HG03045 (cell line): ENCODE data around the gene SOX6.

ENCODE experiments used
- ATAC-seq: cut with Tn5 transposase; IDR thresholded peaks from one replicate; pipeline ENCODE4 v1.9.1; 2021; ENCODE audit warnings: mild to moderate bottlenecking, moderate library complexity; ENCODE audit not compliant: unreplicated experiment

Gene SOX6

DNA sequence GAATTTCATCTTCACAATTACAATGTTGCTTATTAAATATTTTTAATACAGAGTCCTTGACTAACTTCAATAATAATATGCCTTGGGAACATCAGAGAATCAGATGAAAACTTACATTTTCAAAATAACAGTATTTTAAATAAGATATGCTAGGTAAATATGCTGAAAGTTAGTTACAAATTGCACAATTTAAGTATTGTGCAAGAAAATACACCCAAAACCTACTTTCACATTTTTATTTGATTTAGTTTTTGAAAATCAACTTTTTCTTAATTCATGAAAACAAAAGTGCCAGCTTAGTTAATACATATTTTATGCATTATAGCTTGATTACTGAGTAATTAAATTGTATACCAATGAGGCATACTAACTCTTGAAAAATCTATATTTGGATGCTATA is 76.8 kb downstream of the SOX6 start:
- ATAC-seq: no peak

DNA sequence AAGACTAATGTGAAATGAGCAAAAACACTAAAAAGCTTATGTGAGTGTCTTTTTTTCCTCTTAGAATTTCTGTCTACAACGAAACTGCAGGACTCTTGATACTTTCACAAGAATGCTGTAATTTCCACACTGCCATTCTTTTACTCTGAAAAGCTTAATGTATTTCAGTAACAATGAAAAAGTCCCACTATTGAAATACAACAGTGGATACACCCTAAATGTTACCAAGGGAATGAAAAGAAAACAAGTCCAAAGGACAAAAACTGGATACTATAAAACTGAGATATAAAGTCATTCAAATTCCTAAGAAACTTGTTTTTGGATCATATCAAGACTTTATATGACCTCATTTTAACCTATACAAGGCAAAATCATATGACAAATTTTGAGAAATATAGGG is 77.4 kb downstream of the SOX6 start:
- ATAC-seq: no peak

DNA sequence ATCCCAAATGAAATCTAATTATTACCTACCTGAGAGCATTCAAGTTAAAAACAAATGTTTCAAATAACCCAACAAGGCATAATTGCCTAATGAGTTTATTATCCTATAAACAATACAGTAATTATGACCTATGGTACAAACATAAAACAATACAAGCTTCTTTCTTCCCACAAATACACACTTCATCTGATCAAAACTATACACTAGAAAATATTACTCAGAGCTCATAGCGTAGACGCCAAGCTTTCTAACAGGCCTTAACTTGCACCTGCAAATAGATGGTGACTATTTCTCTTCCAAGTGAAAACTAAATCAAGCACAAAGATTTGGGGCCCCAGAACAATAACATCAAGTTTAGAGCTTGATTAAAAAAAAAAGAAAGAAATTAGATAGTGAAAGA is 78.1 kb downstream of the SOX6 start:
- no peak for ATAC-seq

DNA sequence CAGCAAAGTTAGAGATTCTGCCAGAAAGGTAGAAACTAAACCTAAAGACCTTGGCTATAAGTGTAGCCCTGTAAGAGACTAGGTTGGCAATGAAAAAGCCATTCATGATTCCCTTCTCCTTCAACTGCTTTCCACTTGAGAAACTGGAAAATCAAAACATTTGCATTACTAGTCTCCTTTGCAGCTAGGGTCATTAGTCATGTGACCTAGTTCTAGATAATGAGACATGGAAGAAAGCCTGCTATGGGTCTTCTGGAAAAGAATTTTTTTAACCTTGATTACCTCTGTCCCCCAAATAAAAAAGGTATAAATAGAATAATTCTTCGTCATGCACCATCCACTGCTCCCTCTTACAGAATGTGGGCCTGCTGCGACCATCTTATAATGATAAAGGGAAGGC is 80.1 kb downstream of the SOX6 start:
- no peak for ATAC-seq

DNA sequence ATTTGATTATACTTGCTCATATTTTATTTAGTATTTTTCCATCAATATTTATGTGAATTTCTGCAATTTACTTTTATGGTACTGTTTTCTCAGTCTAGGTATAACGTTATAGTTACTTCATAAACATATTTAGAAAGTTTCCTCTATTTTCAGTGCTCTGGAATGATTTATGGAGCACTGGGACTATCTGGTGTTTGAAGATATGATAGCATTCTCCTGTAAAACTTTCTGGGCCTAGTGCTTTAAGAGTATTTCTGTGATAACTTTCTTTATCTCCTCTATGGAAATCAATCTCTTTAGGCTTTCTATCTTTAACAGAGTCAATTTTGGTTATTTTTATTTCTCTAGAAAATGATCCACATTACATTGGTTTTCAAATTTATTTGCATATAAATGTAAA is 85.1 kb downstream of the SOX6 start:
- ATAC-seq: no peak

DNA sequence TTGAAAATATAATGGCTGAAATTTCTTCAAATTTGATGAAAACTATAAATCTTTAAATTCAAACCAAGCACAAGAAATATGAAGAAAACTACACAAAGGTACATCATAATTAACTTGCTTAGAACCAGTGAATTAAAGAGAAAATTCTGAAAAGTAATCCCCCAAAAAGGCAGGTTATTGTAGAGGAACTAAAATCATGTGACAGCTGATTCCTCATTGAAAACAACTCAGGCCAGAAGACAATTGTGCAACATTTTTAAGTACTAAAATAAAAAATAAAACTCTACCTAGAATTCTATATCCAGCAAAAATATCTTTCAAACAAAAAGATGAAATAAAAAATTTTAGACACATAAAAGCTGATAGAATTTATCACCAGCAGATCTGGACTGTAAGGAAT is 90.3 kb downstream of the SOX6 start:
- ATAC-seq: no peak

DNA sequence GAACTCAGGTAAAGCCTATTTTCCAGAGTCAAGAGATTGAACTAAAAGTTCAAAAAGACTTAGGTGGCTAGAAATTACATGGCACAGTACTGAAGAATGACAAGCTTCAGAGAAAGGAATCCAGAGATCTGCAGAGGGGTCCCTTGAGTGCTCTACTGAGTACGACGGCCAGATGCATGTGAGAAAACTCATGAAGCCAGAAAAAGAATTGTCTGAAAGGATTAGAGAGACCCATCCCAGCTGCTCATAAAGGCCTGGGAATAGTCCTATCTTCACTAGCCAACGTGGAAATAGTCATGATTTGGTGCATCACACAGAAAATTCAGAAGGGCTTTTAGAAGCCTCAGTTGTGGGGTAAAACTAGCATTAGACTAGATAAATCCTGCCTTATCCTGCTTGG is 91.3 kb downstream of the SOX6 start:
- ATAC-seq: no peak

DNA sequence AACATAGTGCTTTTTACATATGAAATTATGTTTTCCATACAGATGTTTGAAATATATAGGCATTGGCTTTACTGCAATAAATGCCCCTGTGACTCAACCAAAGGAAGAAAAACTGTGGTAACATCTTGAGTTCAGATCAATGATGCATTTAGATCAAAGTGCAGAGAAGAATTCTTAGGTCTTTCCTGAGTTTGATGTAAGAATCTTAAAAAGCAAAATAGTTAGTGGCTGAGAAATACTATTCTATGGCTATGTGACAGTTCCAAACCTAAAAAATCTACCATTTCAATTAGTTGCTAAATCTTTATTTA is 93.7 kb downstream of the SOX6 start:
- no peak for ATAC-seq

DNA sequence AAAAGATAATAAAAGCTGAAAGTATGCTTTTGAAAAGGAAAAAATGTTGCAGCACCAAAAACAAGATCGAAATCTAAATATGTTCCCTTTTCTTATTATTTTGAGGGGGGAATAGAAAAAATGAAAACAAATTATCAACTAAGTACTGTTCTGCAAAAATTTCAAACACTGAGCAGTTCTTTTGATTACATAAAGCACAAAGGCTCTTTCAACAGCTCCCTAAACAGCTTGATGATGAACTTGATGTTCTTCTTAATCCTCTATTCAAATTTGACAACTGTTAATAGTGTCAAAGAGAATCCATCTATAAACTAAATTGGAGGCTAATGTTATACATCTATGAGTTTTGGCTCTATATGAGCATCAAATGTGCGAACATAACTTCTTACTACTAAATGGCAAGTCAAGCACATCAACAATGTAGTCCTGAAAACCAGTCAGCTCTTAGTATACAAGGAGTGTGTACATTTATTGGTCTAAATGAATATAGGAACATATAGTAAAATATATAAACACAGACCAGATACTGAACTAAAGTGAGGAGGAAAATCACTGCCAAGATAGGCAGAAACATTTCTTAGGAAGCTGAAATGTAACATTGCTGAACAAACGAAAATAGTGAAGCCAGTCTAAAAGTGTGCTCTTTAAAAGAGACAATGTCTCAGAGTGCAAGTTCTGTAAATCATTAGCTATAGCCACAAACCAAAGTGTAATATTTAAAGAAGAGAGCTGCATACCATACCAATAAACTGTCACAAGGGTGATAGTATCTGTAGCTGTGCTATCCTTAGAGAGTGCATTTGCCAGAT is 94.3 kb downstream of the SOX6 start:
- no peak for ATAC-seq

DNA sequence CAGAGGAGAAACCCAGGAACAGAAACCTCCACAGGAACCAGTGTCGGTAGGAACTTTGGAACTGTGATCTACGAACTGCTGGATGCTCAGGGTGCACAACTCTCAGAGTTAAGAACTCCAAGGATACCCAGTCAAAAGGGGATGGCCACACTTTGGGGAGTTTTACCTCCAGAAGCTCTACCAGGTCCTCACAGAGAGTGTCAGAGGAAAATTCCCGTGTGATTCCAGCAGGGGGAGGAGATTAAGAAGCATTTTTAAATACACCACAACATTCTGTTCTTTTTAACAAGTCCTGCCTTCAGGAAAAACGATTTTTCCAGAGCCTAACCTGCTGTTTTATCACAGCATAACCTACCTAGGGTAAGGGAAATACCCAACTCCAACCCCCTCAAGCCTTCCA is 104.0 kb downstream of the SOX6 start:
- no peak for ATAC-seq

DNA sequence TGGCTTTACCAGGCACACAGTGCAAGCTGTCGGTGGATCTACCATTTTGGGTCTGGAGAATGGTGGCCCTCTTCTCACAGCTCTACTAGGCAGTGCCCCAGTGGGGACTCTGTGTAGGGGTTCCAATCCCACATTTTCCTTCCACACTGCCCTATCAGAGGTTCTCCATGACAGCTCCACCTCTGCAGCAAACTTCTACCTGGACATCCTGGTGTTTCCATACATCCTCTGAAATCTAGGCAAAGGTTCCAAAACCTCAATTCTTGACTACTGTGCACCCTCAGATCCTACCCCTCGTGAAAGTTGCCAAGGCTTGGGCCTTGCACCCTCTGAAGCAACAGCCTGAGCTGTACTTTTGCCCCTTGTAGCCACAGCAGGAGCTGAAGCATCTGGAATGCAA is 108.1 kb downstream of the SOX6 start:
- ATAC-seq: no peak

DNA sequence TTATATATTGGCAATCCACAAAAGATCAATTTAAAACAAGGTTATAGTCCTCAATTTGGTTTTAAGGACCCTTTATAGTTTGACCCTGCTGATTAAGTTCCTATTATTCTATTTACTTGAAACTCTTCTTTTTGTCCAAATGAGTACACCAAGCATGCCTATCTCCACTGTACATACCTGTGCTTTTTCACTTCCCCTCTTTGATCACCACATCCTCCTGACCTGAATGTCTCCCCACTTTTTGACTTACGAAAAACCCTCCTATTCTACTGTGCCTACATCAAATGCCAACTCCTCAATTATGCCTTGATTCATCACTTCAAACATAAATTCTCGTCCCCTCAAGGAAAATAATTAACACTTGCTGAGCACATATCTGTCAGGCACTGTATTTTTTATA is 113.5 kb downstream of the SOX6 start:
- ATAC-seq: no peak

- no peak for ATAC-seq
Measured at GRCh38 chr11:16240687-16241086, 115.7 kb downstream of the SOX6 start.

DNA sequence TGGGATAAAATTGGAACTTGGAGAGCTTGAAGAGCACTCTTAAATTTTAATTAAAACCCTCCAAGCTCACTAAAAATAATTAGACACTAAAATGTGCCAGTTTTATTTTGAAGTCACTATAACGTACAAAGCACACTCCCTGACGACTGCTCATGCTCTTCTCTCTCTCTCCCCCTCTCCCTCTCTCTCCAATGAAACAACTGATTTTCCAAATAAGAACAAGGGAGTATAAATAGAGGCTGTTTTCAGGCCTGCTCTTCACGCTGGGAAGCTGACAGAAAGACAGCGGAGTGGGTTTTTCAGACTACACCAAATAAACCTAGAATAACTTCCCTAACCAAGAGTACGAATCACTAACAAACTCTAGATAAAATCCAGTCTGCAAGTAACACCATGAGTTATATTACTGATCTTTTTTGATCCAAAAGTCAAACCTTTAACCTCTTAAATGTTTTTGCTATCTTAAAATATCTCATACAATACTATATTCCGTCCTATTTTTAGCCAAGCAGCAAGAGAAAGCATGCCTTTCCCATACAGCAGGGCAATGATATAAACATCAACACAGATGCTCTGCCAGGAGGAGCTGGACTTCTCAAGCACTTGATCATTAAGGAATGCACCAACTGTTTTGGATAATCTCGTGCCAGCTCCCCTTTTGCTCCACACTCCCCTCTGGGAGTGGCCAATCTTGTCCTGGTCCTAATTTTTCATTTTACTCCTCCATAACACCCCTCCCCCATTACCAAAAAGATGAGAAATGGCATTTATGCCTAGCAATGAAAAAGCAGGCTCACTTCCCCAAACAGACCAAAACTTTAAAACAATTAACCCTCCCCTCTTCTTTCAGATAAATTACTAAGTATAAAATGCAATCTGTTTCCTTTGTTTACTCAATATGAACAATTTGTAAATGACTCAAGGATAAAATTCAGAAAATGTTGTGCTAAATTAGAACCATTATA is 116.9 kb downstream of the SOX6 start:
- ATAC-seq: no peak

DNA sequence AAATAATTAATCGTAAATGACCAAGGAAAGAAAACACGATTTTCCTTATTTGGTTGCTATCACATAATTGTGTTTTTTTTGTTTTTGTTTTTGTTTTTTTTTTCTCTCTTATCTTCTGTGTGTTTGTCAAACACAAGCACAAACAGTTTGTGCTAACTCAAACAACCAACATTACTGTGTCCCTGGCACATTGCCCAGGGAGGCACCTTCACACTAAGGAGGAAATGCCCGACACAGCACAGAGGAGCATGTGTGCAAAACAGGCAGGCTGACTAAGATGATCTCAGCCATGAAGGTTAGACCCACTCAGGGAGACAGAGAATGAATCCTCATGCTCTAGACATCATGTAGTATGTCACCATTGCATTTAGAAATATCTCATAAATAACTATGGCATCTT is 130.1 kb downstream of the SOX6 start:
- ATAC-seq: no peak

DNA sequence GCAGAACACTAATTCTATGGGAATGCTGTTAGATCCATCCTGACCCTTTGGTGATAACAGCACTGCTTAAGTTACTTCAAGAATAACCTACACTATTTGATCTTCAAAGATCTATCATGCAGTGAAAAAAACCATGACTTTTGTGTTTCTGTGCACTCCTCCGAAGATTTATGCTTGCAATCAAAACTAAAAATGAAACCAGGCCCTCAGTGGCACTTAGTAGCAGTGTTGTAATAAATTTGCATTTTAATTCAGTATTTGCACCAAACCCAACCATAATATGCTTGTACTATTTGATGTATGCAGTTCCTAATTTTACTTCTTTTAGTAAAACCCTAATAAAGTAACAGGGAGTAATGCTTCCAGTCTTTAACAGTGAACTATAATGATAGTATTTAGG is 130.7 kb downstream of the SOX6 start:
- ATAC-seq: no peak

GRCh38 chr11:16223558-16223957 is 132.8 kb downstream of the SOX6 start:
- no peak for ATAC-seq

GRCh38 chr11:16217631-16218030 is 138.7 kb downstream of the SOX6 start:
- ATAC-seq: no peak

DNA sequence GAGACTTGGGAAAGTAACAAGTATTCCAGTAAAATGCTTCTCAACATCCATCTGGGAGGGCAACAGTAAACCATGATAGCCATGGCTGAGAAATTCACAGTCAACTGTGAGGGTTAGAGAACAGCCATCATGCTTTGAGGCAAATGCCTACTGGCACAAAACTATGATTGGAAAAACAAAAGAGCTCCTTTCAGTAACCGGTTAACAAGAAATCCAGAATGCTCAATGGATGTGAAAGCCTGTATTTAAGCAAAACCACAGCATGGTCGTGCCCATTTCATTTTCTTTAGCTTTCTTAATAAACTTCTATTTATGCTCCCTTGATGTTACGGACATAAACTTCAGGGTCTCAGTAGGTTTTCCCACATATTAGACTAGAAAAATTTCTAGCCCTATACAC is 139.5 kb downstream of the SOX6 start:
- no peak for ATAC-seq

DNA sequence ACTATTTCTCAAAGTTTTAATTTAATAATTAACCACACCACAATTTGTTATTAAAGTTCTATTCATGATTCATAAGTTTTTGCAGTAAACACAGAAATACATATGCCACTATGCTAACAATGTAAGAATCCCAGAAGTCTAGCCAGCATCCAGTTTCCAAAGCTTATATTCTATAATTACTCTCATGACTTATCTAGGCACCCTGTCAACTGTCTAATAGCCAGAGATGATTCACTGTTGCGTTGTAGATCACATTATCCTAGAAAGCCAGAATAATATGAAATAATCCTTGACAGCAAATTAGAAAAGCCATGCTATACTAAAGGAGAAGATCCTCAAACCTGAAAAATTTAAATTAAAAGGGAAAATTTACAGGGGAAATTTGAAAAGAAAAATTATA is 141.0 kb downstream of the SOX6 start:
- no peak for ATAC-seq

- ATAC-seq: no peak
Measured at GRCh38 chr11:16211407-16211806, 144.9 kb downstream of the SOX6 start.

DNA sequence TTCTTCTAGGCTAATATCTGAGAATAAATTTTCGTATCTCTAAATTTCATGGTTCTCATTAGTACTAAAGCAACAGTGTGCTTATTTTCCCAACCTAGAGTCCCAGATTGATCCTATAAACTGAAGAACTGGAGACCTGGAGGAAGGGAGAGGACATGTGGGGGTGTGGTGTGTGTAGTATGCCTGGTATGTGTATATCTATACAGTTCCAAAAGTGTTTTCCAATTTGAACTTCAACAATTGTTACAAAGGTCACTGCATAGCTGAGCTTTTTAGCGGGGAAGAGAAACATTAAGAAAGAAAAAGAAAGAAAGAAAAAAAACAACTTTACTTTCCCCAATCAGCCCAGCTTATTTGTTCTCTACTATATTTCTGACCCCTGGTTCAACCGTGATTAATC is 152.1 kb downstream of the SOX6 start:
- ATAC-seq: no peak
